Erythroblast (primary cell): ENCODE results near the gene ROBO2.

Source experiments
- GATA1 ChIP-seq: IDR thresholded peaks from 2 replicates; pipeline ENCODE4 v1.6.1; 2011; ENCODE audit warnings: low read depth, mild to moderate bottlenecking, control low read depth, low read length, moderate library complexity
- POLR2A ChIP-seq: IDR thresholded peaks from 2 replicates; pipeline ENCODE4 v1.6.1; 2011; ENCODE audit warnings: mild to moderate bottlenecking, low read length

GRCh38 chr3:77188210-77188609 is 148.3 kb downstream of the ROBO2 start:
- TF ChIP-seq POLR2A = no peak
- TF ChIP-seq GATA1 = no peak
